ENCODE results near the gene VAV3.

GRCh38 chr1:107993920-107994319 lies 28.9 kb upstream of the VAV3 start:
- TF ChIP-seq CTCF (IDR thresholded peaks at IDR 0.05; ENCODE audit: insufficient read depth, low read depth, low read length) (no peak), EZH2 (IDR thresholded peaks at IDR 0.05; ENCODE audit: insufficient read depth, low read length) (no peak)

Data from astrocyte (in vitro differentiated cells and primary cell).